Measurements from ENCODE around the gene CEP97.

Gene CEP97

GRCh38 chr3:101779047-101779821 is 54.8 kb downstream of the CEP97 start, which contains the start of gene NXPE3:
NXPE3 (plus strand) TSS chr3:101779211; CDS start chr3:101785597, 6,386 bp downstream.
- WGBS, 2 experiments (ENCODE audit: insufficient coverage in 2 of 2) = 0 to 1% methylated on average over 54 to 55 of the region's 78 CpGs
- peak within 1 kb of the TSS; percentile 72 for H3K4me3 ChIP-seq (ENCODE audit: extremely low read depth, insufficient read depth, low read length, poor library complexity, severe bottlenecking)
- no peaks in the 10 kb centered on the region for H3K4me1 ChIP-seq (ENCODE audit: control insufficient read depth, insufficient read depth, low read length, poor library complexity, severe bottlenecking)
- peaks cover 14% of the 10 kb centered on the region for H3K36me3 ChIP-seq (ENCODE audit: control insufficient read depth, insufficient read depth, low read length)
- no peak within 1 kb of the TSS for H3K27ac ChIP-seq (ENCODE audit: low read depth, low read length, severe bottlenecking)
- H3K9me3 ChIP-seq (ENCODE audit: control insufficient read depth, low read length) = no peaks in the 10 kb centered on the region

- 4 to 13% methylated on average over 5 to 6 of the region's 9 CpGs for WGBS, 2 experiments (ENCODE audit: insufficient coverage in 2 of 2)
- no peaks in the 10 kb centered on the region for H3K4me1 ChIP-seq (ENCODE audit: control insufficient read depth, insufficient read depth, low read length, poor library complexity, severe bottlenecking)
- H3K9me3 ChIP-seq (ENCODE audit: control insufficient read depth, low read length) = no peaks in the 10 kb centered on the region
- peaks cover 21% of the 10 kb centered on the region for H3K36me3 ChIP-seq (ENCODE audit: control insufficient read depth, insufficient read depth, low read length)
- H3K4me3 ChIP-seq (ENCODE audit: extremely low read depth, insufficient read depth, low read length, poor library complexity, severe bottlenecking) = peak overlapping the region; percentile 72
- no peak overlapping the region for H3K27ac ChIP-seq (ENCODE audit: low read depth, low read length, severe bottlenecking)
Measured at GRCh38 chr3:101779822-101780381, 55.5 kb downstream of the CEP97 start.

DNA sequence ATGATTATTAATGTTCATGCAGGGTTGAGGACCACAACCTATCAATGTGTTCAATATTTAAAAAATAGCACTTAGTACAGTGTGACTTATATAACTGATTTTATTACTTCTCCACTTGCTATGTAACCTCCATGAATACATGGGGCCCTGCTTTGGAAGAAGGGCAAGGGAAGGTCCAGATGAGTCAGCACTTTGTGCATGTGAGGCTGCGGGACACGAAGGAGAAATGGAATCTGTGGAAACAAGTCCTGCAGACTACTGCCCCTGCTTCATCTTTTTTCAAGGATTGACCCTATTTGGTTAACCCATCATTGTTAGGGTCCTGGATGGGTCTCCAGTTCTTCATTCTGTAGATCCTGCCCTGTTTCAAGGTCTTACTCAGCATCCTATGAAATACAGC is 56.2 kb downstream of the CEP97 start:
- no peaks in the 10 kb centered on the region for H3K4me1 ChIP-seq (ENCODE audit: control insufficient read depth, insufficient read depth, low read length, poor library complexity, severe bottlenecking)
- H3K9me3 ChIP-seq (ENCODE audit: control insufficient read depth, low read length) = no peaks in the 10 kb centered on the region
- peak overlapping the region; percentile 72 for H3K4me3 ChIP-seq (ENCODE audit: extremely low read depth, insufficient read depth, low read length, poor library complexity, severe bottlenecking)
- 63 to 69% methylated on average over 2 of the region's 2 CpGs for WGBS, 2 experiments (ENCODE audit: insufficient coverage in 2 of 2)
- H3K27ac ChIP-seq (ENCODE audit: low read depth, low read length, severe bottlenecking) = no peak overlapping the region
- H3K36me3 ChIP-seq (ENCODE audit: control insufficient read depth, insufficient read depth, low read length) = peaks cover 29% of the 10 kb centered on the region

GRCh38 chr3:101781166-101781565 is 56.8 kb downstream of the CEP97 start:
- Histone ChIP-seq H3K36me3 (ENCODE audit: control insufficient read depth, insufficient read depth, low read length) (peaks cover 34% of the 10 kb centered on the region), H3K4me1 (ENCODE audit: control insufficient read depth, insufficient read depth, low read length, poor library complexity, severe bottlenecking) (no peaks in the 10 kb centered on the region), H3K9me3 (ENCODE audit: control insufficient read depth, low read length) (no peaks in the 10 kb centered on the region), H3K4me3 (ENCODE audit: extremely low read depth, insufficient read depth, low read length, poor library complexity, severe bottlenecking) (no peak overlapping the region), H3K27ac (ENCODE audit: low read depth, low read length, severe bottlenecking) (no peak overlapping the region)

DNA sequence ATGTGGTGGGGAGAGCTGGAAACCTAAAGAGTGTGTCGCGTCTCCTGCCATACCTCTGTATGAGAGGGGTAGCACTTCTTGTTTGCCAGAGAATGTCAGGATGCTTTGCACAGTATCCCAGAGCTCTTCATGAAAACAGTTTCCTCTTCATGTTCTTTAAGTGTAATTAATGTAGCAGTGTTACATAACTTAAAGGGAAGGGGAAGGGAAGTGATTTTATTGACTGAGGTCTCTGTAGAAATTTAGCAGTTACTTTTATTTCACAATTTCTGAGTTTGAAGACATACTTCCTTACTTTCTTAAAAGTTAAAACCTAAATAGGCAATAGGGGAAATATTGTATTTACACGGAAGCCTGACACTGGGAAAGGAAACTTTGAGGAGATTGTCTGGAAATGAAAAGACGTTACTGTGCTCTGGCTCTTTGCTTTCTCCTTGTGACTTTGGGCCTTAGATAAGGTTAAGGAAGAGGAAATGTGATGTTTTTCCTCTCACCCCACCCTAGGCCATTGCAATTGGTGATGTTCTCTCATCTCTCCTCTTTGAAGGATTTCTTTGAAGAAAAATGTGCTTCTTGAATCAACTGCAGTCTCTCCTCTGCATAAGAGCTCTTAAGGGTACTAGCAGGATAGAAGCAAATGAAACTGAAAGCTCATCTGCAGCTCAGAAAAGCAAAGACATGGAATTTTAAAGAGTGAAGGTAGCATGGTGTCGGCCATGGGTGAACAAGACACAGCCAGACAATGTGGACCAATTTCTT is 60.6 kb downstream of the CEP97 start:
- WGBS, 2 experiments (ENCODE audit: insufficient coverage in 2 of 2) = 88 to 98% methylated on average over 4 to 5 of the region's 5 CpGs
- Histone ChIP-seq H3K36me3 (ENCODE audit: control insufficient read depth, insufficient read depth, low read length) (peaks cover 67% of the 10 kb centered on the region), H3K4me3 (ENCODE audit: extremely low read depth, insufficient read depth, low read length, poor library complexity, severe bottlenecking) (no peak overlapping the region), H3K27ac (ENCODE audit: low read depth, low read length, severe bottlenecking) (no peak overlapping the region), H3K9me3 (ENCODE audit: control insufficient read depth, low read length) (no peaks in the 10 kb centered on the region), H3K4me1 (ENCODE audit: control insufficient read depth, insufficient read depth, low read length, poor library complexity, severe bottlenecking) (no peaks in the 10 kb centered on the region)

- H3K4me1 ChIP-seq (ENCODE audit: control insufficient read depth, insufficient read depth, low read length, poor library complexity, severe bottlenecking) = peaks cover 9% of the 10 kb centered on the region
- H3K9me3 ChIP-seq (ENCODE audit: control insufficient read depth, low read length) = no peaks in the 10 kb centered on the region
- 95 to 100% methylated on average over 1 to 4 of the region's 4 CpGs for WGBS, 2 experiments (ENCODE audit: insufficient coverage in 2 of 2)
- peaks cover 84% of the 10 kb centered on the region for H3K36me3 ChIP-seq (ENCODE audit: control insufficient read depth, insufficient read depth, low read length)
- H3K27ac ChIP-seq (ENCODE audit: low read depth, low read length, severe bottlenecking) = no peak overlapping the region
- no peak overlapping the region for H3K4me3 ChIP-seq (ENCODE audit: extremely low read depth, insufficient read depth, low read length, poor library complexity, severe bottlenecking)
Measured at GRCh38 chr3:101791778-101792177, 67.4 kb downstream of the CEP97 start.

DNA sequence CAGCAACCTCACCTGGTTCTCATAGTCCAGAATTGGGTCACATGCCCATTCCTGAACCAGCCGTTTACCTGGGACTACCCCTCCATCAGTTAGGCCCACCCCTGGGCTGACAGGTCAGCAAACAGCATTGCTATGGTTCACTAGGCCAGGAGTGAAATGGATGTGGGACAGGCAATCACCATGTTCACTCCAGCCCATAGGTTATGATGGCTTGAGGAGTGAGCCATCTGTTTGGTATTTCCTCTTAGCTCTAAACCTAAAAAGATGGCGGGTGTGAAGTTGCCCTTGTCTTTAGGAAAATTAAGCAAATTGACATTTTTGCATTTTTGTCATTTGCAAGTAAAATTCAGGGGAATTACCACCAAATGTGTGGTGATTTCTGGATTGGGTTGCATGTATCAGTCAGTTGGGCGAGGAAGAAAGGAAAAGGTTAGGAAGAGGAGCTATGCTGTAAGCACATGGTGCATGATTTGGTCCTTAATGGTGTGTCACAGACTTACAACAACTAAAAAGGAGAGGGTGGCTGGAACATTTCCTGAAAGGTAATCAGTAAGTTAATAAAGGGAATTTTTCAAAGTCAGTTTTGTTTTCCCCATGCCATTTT is 71.8 kb downstream of the CEP97 start:
- Histone ChIP-seq H3K36me3 (ENCODE audit: control insufficient read depth, insufficient read depth, low read length) (peaks cover 52% of the 10 kb centered on the region), H3K4me1 (ENCODE audit: control insufficient read depth, insufficient read depth, low read length, poor library complexity, severe bottlenecking) (peaks cover 9% of the 10 kb centered on the region), H3K4me3 (ENCODE audit: extremely low read depth, insufficient read depth, low read length, poor library complexity, severe bottlenecking) (no peak overlapping the region), H3K27ac (ENCODE audit: low read depth, low read length, severe bottlenecking) (no peak overlapping the region), H3K9me3 (ENCODE audit: control insufficient read depth, low read length) (no peaks in the 10 kb centered on the region)
- 94 to 100% methylated on average over 1 to 3 of the region's 3 CpGs for WGBS, 2 experiments (ENCODE audit: insufficient coverage in 2 of 2)

DNA sequence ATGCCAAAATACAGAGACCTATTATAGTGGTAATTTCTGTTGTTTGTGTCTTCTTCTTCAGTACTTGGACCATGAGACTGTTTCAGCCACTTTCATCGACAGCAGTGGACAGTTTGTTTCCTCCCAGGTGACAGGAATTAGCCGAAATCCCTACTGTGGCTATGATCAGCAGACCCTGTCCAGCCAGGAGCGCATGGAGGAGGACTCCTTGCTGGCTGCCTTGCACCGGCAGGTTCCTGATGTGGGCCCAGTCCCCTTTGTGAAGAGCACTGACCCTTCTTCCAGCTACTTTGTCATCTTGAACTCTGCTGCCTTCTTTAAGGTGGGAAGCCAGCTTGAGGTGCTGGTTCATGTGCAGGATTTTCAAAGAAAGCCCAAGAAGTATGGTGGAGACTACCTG is 76.8 kb downstream of the CEP97 start:
- Histone ChIP-seq H3K36me3 (ENCODE audit: control insufficient read depth, insufficient read depth, low read length) (peaks cover 32% of the 10 kb centered on the region), H3K9me3 (ENCODE audit: control insufficient read depth, low read length) (no peaks in the 10 kb centered on the region), H3K27ac (ENCODE audit: low read depth, low read length, severe bottlenecking) (no peak overlapping the region), H3K4me1 (ENCODE audit: control insufficient read depth, insufficient read depth, low read length, poor library complexity, severe bottlenecking) (peaks cover 4% of the 10 kb centered on the region), H3K4me3 (ENCODE audit: extremely low read depth, insufficient read depth, low read length, poor library complexity, severe bottlenecking) (no peak overlapping the region)
- 82 to 86% methylated on average over 4 of the region's 4 CpGs for WGBS, 2 experiments (ENCODE audit: insufficient coverage in 2 of 2)

- H3K4me1 ChIP-seq (ENCODE audit: control insufficient read depth, insufficient read depth, low read length, poor library complexity, severe bottlenecking) = no peaks in the 10 kb centered on the region
- H3K27ac ChIP-seq (ENCODE audit: low read depth, low read length, severe bottlenecking) = no peak overlapping the region
- no CpG with 5 or more reads among the region's 2 CpGs for WGBS, 2 experiments (ENCODE audit: insufficient coverage in 2 of 2)
- H3K9me3 ChIP-seq (ENCODE audit: control insufficient read depth, low read length) = no peaks in the 10 kb centered on the region
- peaks cover 27% of the 10 kb centered on the region for H3K36me3 ChIP-seq (ENCODE audit: control insufficient read depth, insufficient read depth, low read length)
- no peak overlapping the region for H3K4me3 ChIP-seq (ENCODE audit: extremely low read depth, insufficient read depth, low read length, poor library complexity, severe bottlenecking)
Measured at GRCh38 chr3:101802179-101802578, 77.8 kb downstream of the CEP97 start.

DNA sequence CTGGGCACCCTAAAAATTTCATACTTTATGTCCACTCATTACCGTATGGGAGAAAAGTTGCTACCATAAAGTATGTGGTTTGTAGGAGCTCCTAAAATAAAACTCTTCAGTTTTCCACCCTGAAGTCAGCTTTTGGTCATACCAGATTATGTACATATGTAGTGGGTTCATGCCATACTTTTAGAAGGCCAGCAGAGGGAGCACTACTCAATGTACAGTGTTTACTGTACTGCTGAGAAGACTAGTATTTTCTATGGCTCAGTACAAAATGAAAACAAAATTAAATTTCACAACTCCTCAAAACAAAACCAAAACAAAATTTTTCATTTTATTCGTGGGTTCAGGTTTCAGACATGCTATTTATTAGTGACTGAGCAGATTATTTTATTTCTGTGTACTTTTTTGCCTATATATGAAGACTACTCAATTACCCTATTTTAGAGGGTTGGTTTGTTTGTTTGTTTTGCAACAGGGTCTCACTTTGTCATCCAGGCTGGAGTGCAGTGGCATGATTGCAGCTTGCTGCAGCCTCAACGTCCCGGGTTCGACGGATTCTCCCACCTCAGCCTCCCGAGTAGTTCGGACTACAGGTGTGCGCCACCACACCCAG is 78.9 kb downstream of the CEP97 start:
- Histone ChIP-seq H3K9me3 (ENCODE audit: control insufficient read depth, low read length) (no peaks in the 10 kb centered on the region), H3K36me3 (ENCODE audit: control insufficient read depth, insufficient read depth, low read length) (peaks cover 27% of the 10 kb centered on the region), H3K4me1 (ENCODE audit: control insufficient read depth, insufficient read depth, low read length, poor library complexity, severe bottlenecking) (no peaks in the 10 kb centered on the region), H3K27ac (ENCODE audit: low read depth, low read length, severe bottlenecking) (no peak overlapping the region), H3K4me3 (ENCODE audit: extremely low read depth, insufficient read depth, low read length, poor library complexity, severe bottlenecking) (no peak overlapping the region)
- WGBS, 2 experiments (ENCODE audit: insufficient coverage in 2 of 2) = 76 to 82% methylated on average over 4 of the region's 9 CpGs
